Thyroid gland (tissue), 4 donors: Measurements from ENCODE around the gene USP49. TPM values are rescaled to one million over a fixed set of nuclear protein-coding genes. Genes with fewer than 3 reads are reported as not detected.
A peak's percentile ranks its signal among the peaks of the same experiment; 100 is the strongest.

Source experiments
- DNase-seq, 2 donors: peaks; one replicate each; pipeline ENCODE4 v3.0.0-alpha.2; 2019
- H3K27ac ChIP-seq, 3 donors: fragments of 200-600 bp; sonication (generic); 1 replicate in 2 of 3; 2 replicates in 1 of 3; pipeline ENCODE4 v1.5.1; 2016 to 2019; ENCODE audit warnings: mild to moderate bottlenecking in 1 of 3, moderate library complexity in 1 of 3
- H3K27me3 ChIP-seq: fragments of 200-600 bp; sonication (generic); one replicate; pipeline ENCODE4 v1.5.1; 2019
- H3K36me3 ChIP-seq, 2 donors: fragments of 200-600 bp; sonication (generic); one replicate each; pipeline ENCODE4 v1.5.1; 2016 to 2019
- H3K4me1 ChIP-seq, 2 donors: fragments of 200-600 bp; sonication (generic); one replicate each; pipeline ENCODE4 v1.5.1; 2017 to 2019
- H3K4me3 ChIP-seq, 3 donors: fragments of 200-600 bp; sonication (generic); replicated peaks in 1 of 3; 1 replicate in 2 of 3; 2 replicates in 1 of 3; pipeline ENCODE4 v1.5.1; 2016; ENCODE audit warnings: mild to moderate bottlenecking in 1 of 3
- H3K9me3 ChIP-seq: fragments of 200-600 bp; sonication (generic); one replicate; pipeline ENCODE4 v1.5.1; 2017
- CTCF ChIP-seq, 6 experiments: fragments of 200-600 bp in 3 of 6; fragments of 450-650 bp in 3 of 6; sonication (generic) in 3 of 6; IDR thresholded peaks; one replicate each; pipeline ENCODE4 v1.5.1; 2016 to 2019; ENCODE audit warnings: antibody characterized with exemption in 6 of 6, mild to moderate bottlenecking in 2 of 6, inconsistent platforms in 1 of 6, moderate library complexity in 1 of 6
- POLR2A ChIP-seq, 2 donors: fragments of 450-650 bp; IDR thresholded peaks; one replicate each; pipeline ENCODE4 v1.6.1; 2017; ENCODE audit warnings: antibody characterized with exemption in 2 of 2, mild to moderate bottlenecking in 2 of 2, moderate library complexity in 1 of 2
- WGBS, 2 donors: methylation state at CpG; one replicate each; pipeline ENCODE4 v1.1.5; 2017; 5-methylcytosine and 5-hydroxymethylcytosine counted together
- intact Hi-C: fragments of 100-400 bp; cut with DNase I; formaldehyde crosslinking; loops from one replicate; pipeline ENCODE4 v1.15.1; 2023
- total RNA-seq, 4 donors: library from RNA; depleted of rRNA; stranded (reverse); fragments of >200 nt; gene quantifications; one replicate each; pipeline ENCODE4 v1.2.3, GENCODE V29; 2016

USP49 gene
- total RNA-seq, 4 donors from 2014 or later: 9.8 to 17.5 (median 13.8) TPM

DNA sequence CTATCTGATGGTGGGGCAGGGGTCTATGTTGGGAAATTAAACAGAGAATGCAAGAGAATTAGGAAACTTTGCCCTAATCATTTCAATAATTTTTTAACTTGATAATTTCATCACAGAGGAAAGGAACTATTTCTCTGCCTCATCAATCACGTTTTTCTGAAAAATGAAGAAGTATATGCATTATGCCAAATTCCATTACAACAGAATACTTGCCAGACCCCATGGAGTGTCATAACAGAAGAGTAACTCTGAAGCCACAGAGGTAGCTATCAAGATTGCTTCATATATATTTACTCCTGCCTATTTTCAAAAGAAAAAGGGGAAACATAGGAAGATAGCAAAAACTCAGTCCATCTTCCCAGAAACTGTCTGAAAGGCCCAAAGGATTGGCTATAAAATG is 5.7 kb upstream of the USP49 start:
- Histone ChIP-seq H3K36me3 (peaks cover 4 to 11% of the 10 kb centered on the region in 2 donors), H3K9me3 (no peaks in the 10 kb centered on the region), H3K27ac (no peak overlapping the region), H3K4me1 (peaks cover 4 to 5% of the 10 kb centered on the region in 2 donors), H3K4me3 (no peak overlapping the region), H3K27me3 (no peaks in the 10 kb centered on the region)
- DNase-seq: no peak
- intact Hi-C loops: no loop called here
- TF ChIP-seq POLR2A (IDR thresholded peaks at IDR 0.05) (no peak), CTCF (IDR thresholded peaks at IDR 0.05) (no peak)
- WGBS, 2 donors: 85 to 89% methylated on average over 1 of the region's 1 CpG

DNA sequence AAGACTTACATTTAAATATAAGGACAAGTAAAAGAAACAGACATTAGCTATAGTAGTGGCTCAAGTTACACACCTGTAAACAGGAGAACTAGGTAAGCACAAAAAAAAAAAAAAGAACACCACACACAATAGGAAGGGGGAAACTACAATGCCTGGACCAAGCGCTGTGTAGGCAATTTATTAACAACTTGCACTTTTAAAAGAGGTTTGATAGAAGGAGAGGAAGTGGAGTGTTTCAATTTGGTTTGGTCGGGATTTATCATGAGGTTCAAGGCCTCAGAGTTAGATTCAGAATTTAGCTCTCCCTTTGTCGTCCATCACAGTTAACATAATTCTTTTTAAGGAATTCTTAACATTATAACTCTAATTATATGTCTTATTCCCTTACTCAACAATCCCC is 1.1 kb upstream of the USP49 start:
- WGBS, 2 donors: 52 to 60% methylated on average over 3 of the region's 3 CpGs
- no peak for DNase-seq
- Histone ChIP-seq H3K27ac (peak overlapping the region in 1 of 3 donors; percentile 65), H3K4me1 (peaks cover 9 to 16% of the 10 kb centered on the region in 2 donors), H3K4me3 (peak overlapping the region in 1 of 3 donors; percentile 49), H3K9me3 (no peaks in the 10 kb centered on the region), H3K27me3 (no peaks in the 10 kb centered on the region), H3K36me3 (no peaks in the 10 kb centered on the region)
- intact Hi-C loops: no loop called here
- TF ChIP-seq POLR2A (IDR thresholded peaks at IDR 0.05) (no peak), CTCF (IDR thresholded peaks at IDR 0.05) (no peak)

GRCh38 chr6:41894366-41895299 is 542 bp downstream of the USP49 start:
- WGBS, 2 donors: 2% methylated on average over 37 to 44 of the region's 56 CpGs
- DNase-seq: peak; percentile 8 to 12
- H3K27me3 ChIP-seq: no peaks in the 10 kb centered on the region
- peak overlapping the region; percentile 65 to 72 (median 67) for H3K27ac ChIP-seq
- H3K4me1 ChIP-seq: peaks cover 22 to 28% of the 10 kb centered on the region in 2 donors
- TF ChIP-seq CTCF (IDR thresholded peaks at IDR 0.05): no peak
- TF ChIP-seq POLR2A (IDR thresholded peaks at IDR 0.05): no peak
- intact Hi-C loops: no loop called here
- H3K4me3 ChIP-seq: peak overlapping the region; percentile 46 to 89 (median 49)
- H3K9me3 ChIP-seq: no peaks in the 10 kb centered on the region
- H3K36me3 ChIP-seq: no peaks in the 10 kb centered on the region

DNA sequence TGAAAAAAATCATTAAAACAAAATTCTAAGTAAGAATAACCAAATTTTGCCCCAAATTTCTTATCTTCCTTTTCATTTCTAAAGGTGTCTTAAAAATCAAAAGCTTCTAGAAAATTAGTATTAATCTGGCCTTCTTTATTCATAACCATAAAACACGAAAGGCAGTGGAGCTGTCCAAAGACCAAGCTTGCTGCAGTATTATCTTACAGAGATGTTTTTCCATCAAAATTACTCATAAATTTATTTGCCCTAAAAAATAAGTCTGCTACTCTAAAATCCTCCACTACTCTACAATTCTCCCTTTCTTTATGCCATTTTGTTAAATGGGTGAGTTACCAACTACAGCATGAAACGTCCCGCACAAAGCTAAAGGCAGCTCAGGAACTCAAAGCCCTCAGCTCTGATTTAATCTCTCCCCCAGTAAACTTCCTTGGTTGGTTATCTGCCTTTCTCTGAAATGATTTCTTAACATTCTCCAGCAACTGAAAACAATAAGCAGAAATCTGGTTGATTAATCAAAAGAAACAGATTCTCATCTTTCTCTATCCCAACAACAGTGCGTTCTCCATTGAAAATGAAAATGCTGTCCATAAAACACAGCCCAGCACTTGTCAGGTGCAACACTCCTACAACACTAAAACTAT is 2.1 kb downstream of the USP49 start:
- Histone ChIP-seq H3K27ac (no peak overlapping the region), H3K27me3 (no peaks in the 10 kb centered on the region), H3K36me3 (no peaks in the 10 kb centered on the region), H3K9me3 (no peaks in the 10 kb centered on the region), H3K4me3 (no peak overlapping the region), H3K4me1 (peaks cover 34 to 41% of the 10 kb centered on the region in 2 donors)
- DNase-seq: no peak
- 67 to 75% methylated on average over 4 of the region's 4 CpGs for WGBS, 2 donors
- TF ChIP-seq POLR2A (IDR thresholded peaks at IDR 0.05) (no peak), CTCF (IDR thresholded peaks at IDR 0.05) (no peak)
- intact Hi-C loops: no loop called here

GRCh38 chr6:41887331-41887751 is 7.8 kb downstream of the USP49 start:
- no peaks in the 10 kb centered on the region for H3K27me3 ChIP-seq
- no peak overlapping the region for H3K27ac ChIP-seq
- intact Hi-C loops: no loop called here
- no peak overlapping the region for H3K4me3 ChIP-seq
- no peaks in the 10 kb centered on the region for H3K9me3 ChIP-seq
- H3K4me1 ChIP-seq: peaks cover 27 to 28% of the 10 kb centered on the region in 2 donors
- no peak for DNase-seq
- no peak for TF ChIP-seq CTCF (IDR thresholded peaks at IDR 0.05)
- TF ChIP-seq POLR2A (IDR thresholded peaks at IDR 0.05): no peak
- WGBS, 2 donors: 64 to 68% methylated on average over 4 of the region's 4 CpGs
- H3K36me3 ChIP-seq: no peaks in the 10 kb centered on the region
